ENCODE measurements around the gene IDNK.

The IDNK gene

DNA sequence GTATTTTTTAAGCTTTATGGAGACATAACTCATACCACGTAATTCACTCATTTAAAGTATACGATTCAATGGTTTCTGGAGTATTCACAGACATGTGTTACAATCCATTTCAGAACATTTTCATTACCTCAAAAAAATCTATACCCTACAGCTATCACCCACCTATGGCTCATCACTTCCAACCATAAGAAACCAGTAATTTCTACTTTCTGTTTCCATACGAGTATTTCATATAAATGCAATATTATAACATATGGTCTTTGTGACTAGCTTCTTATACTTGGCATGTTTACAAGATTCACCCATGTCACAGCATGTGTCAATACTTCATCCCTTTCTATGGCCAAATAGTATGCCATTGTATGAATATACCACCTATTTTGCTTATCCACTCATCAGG lies 66.0 kb downstream of the IDNK start:
- no peak for DNase-seq (ENCODE audit: extremely low read depth in 1 of 2, low read depth in 1 of 2)

DNA sequence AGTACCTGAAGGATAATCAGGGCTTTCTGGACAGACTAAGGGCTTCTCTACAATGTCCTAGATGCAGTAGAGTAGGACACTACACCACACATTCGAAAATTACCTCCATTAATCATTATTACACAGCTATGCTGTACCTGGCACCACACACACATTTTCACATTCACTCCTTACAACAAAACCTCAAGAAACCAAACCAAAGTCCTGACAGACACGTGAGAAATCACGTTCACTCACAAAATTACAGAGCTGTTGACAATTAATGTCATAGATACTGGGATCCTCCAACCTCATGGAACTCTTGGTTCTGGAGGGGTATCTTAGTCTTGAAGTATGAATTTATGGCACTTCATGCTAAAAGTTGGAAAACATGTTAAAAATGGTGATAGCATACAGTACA lies 68.5 kb downstream of the IDNK start:
- DNase-seq (ENCODE audit: extremely low read depth in 1 of 2, low read depth in 1 of 2): no peak

Measured in activated CD8-positive, alpha-beta memory T cell treated with anti-CD3 and anti-CD28 coated beads for 1 hour (primary cell).